SK-N-SH treated with all-trans-retinoic acid at 6 μM for 48 hours (cell line): ENCODE measurements around the gene CDCA3.

Source experiments
- CREB5 ChIP-seq: fragments of 250-450 bp; sonication (Bioruptor Pico); IDR thresholded peaks from 2 replicates; pipeline ENCODE4 v1.5.1; 2020; ENCODE audit warnings: low read depth, mild to moderate bottlenecking, moderate library complexity
- ESRRG ChIP-seq: fragments of 250-450 bp; sonication (Bioruptor Pico); IDR thresholded peaks from 2 replicates; pipeline ENCODE4 v1.6.1; 2021; ENCODE audit warnings: mild to moderate bottlenecking
- GLIS3 ChIP-seq: fragments of 250-450 bp; sonication (Bioruptor Pico); IDR thresholded peaks from 2 replicates; pipeline ENCODE4 v1.5.0; 2020; ENCODE audit warnings: mild to moderate bottlenecking, moderate library complexity
- OSR1 ChIP-seq: fragments of 250-450 bp; sonication (Bioruptor Pico); IDR thresholded peaks from 2 replicates; pipeline ENCODE4 v1.8.0; 2022; ENCODE audit warnings: moderate library complexity, mild to moderate bottlenecking, inconsistent platforms
- PATZ1 ChIP-seq: fragments of 250-450 bp; sonication (Bioruptor Pico); IDR thresholded peaks from 2 replicates; pipeline ENCODE4 v1.8.0; 2020; ENCODE audit warnings: mild to moderate bottlenecking, moderate library complexity, borderline replicate concordance
- POU6F1 ChIP-seq: fragments of 250-450 bp; sonication (Bioruptor Pico); IDR thresholded peaks from 2 replicates; pipeline ENCODE4 v1.8.0; 2021; ENCODE audit warnings: low read depth, mild to moderate bottlenecking, moderate library complexity, borderline replicate concordance
- PPARA ChIP-seq: fragments of 250-450 bp; sonication (Bioruptor Pico); IDR thresholded peaks from 2 replicates; pipeline ENCODE4 v1.5.0; 2020; ENCODE audit warnings: mild to moderate bottlenecking, borderline replicate concordance
- RARB ChIP-seq: fragments of 250-450 bp; sonication (Bioruptor Pico); IDR thresholded peaks from 2 replicates; pipeline ENCODE4 v1.8.0; 2021; ENCODE audit warnings: mild to moderate bottlenecking, moderate library complexity
- SNAI2 ChIP-seq: fragments of 250-450 bp; sonication (Bioruptor Pico); IDR thresholded peaks from 2 replicates; pipeline ENCODE4 v1.5.0; 2020; ENCODE audit warnings: mild to moderate bottlenecking, moderate library complexity
- ZC3H10 ChIP-seq: fragments of 250-450 bp; sonication (Bioruptor Pico); IDR thresholded peaks from 2 replicates; pipeline ENCODE4 v1.5.1; 2021; ENCODE audit warnings: mild to moderate bottlenecking, moderate library complexity
- ZFP30 ChIP-seq: fragments of 450-650 bp; formaldehyde crosslinking; IDR thresholded peaks from 2 replicates; pipeline ENCODE4 v1.5.0; 2022; ENCODE audit warnings: mild to moderate bottlenecking, moderate library complexity
- ZNF70 ChIP-seq: fragments of 450-650 bp; formaldehyde crosslinking; IDR thresholded peaks from 2 replicates; pipeline ENCODE4 v1.5.0; 2020; ENCODE audit warnings: mild to moderate bottlenecking, moderate library complexity
- TF ChIP-seq, protein P1 (sequence below): fragments of 250-450 bp; sonication (Bioruptor Pico); IDR thresholded peaks from 2 replicates; pipeline ENCODE4 v1.5.0; 2020; ENCODE audit warnings: mild to moderate bottlenecking, moderate library complexity
- TF ChIP-seq, protein P2 (sequence below): fragments of 250-450 bp; sonication (Bioruptor Pico); IDR thresholded peaks from 2 replicates; pipeline ENCODE4 v1.5.1; 2021; ENCODE audit warnings: mild to moderate bottlenecking, moderate library complexity

- TF ChIP-seq, protein P1, sequence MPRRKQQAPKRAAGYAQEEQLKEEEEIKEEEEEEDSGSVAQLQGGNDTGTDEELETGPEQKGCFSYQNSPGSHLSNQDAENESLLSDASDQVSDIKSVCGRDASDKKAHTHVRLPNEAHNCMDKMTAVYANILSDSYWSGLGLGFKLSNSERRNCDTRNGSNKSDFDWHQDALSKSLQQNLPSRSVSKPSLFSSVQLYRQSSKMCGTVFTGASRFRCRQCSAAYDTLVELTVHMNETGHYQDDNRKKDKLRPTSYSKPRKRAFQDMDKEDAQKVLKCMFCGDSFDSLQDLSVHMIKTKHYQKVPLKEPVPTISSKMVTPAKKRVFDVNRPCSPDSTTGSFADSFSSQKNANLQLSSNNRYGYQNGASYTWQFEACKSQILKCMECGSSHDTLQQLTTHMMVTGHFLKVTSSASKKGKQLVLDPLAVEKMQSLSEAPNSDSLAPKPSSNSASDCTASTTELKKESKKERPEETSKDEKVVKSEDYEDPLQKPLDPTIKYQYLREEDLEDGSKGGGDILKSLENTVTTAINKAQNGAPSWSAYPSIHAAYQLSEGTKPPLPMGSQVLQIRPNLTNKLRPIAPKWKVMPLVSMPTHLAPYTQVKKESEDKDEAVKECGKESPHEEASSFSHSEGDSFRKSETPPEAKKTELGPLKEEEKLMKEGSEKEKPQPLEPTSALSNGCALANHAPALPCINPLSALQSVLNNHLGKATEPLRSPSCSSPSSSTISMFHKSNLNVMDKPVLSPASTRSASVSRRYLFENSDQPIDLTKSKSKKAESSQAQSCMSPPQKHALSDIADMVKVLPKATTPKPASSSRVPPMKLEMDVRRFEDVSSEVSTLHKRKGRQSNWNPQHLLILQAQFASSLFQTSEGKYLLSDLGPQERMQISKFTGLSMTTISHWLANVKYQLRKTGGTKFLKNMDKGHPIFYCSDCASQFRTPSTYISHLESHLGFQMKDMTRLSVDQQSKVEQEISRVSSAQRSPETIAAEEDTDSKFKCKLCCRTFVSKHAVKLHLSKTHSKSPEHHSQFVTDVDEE (CRISPR knock-in tag): no peak
- TF ChIP-seq OSR1 (CRISPR knock-in tag) (no peak), ZFP30 (no peak), ESRRG (CRISPR knock-in tag) (no peak), PPARA (no peak), PATZ1 (CRISPR knock-in tag) (no peak), ZNF70 (no peak), GLIS3 (no peak), SNAI2 (CRISPR knock-in tag) (no peak), CREB5 (CRISPR knock-in tag) (no peak), ZC3H10 (CRISPR knock-in tag) (no peak), POU6F1 (CRISPR knock-in tag) (no peak), RARB (CRISPR knock-in tag) (no peak)
- TF ChIP-seq, protein P2, sequence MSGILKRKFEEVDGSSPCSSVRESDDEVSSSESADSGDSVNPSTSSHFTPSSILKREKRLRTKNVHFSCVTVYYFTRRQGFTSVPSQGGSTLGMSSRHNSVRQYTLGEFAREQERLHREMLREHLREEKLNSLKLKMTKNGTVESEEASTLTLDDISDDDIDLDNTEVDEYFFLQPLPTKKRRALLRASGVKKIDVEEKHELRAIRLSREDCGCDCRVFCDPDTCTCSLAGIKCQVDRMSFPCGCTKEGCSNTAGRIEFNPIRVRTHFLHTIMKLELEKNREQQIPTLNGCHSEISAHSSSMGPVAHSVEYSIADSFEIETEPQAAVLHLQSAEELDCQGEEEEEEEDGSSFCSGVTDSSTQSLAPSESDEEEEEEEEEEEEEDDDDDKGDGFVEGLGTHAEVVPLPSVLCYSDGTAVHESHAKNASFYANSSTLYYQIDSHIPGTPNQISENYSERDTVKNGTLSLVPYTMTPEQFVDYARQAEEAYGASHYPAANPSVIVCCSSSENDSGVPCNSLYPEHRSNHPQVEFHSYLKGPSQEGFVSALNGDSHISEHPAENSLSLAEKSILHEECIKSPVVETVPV: no peak
Measured at GRCh38 chr12:6883252-6883651, 32.2 kb upstream of the CDCA3 start.
